Measurements from ENCODE around the gene ANKRD37.

- TF ChIP-seq, protein P1, sequence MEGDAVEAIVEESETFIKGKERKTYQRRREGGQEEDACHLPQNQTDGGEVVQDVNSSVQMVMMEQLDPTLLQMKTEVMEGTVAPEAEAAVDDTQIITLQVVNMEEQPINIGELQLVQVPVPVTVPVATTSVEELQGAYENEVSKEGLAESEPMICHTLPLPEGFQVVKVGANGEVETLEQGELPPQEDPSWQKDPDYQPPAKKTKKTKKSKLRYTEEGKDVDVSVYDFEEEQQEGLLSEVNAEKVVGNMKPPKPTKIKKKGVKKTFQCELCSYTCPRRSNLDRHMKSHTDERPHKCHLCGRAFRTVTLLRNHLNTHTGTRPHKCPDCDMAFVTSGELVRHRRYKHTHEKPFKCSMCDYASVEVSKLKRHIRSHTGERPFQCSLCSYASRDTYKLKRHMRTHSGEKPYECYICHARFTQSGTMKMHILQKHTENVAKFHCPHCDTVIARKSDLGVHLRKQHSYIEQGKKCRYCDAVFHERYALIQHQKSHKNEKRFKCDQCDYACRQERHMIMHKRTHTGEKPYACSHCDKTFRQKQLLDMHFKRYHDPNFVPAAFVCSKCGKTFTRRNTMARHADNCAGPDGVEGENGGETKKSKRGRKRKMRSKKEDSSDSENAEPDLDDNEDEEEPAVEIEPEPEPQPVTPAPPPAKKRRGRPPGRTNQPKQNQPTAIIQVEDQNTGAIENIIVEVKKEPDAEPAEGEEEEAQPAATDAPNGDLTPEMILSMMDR (IDR thresholded peaks at IDR 0.05): no peak
- TF ChIP-seq POLR2AphosphoS5 (IDR thresholded peaks at IDR 0.05): no peak
Observed at GRCh38 chr4:185429660-185430059, 33.0 kb downstream of the ANKRD37 start.

Data from upper lobe of left lung (tissue), 4 donors.